Measurements from ENCODE around the gene ARHGEF38.

The ARHGEF38 gene

DNA sequence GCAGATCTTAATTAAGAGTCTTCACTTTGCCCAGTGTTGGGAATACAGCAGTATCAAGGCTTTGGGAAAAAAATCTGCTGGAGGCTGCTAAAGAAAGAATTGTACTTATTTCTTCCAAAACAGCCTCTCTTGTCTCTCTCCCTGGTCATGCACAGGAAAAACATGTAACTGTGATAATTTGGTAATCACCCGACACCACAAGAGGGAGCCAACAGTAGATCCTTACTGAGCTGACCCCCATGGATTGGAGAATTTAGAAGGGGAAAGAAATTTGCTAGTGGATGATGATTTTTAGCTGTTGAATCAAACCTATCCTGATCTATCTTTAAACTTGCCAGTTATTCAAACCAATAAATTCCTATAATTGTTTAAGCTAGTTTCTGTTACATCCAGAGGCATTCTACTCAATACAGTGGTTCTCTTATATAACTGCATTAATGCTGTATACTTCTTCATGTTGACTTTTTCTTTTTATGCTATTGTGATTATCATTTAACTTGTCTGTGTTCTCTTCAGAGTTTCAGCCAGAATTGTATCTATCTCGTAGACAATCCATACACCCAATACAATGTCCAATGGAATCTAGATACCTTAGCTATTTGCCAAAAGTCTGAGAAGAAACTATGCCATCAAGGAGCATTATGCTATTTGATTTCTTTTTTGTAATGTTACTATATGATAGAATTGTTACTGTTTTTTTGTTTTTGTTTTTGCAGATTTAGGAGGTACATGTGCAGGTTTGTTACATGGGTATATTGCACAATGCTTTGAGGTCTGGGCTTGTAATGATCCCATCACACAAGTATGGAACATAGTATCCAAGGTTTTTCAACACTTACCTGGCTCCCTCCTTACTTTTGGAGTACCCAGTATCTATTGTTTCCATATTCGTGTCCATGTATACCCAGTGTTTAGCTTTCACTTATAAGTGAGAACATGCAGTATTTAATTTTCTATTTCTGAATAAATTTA is 31.3 kb upstream of the ARHGEF38 start:
- TF ChIP-seq CTCF (IDR thresholded peaks at IDR 0.05; ENCODE audit: extremely low read depth, insufficient read depth, missing control alignments) = peak; percentile 73
- DNase-seq (ENCODE audit: low spot score) = peak; percentile 57
- in situ Hi-C loops (cut with MboI; ENCODE audit: low pct_unique_long_range_greater_than_20kb, low sequenced_read_pairs, unreplicated experiment) = no loop called here

- TF ChIP-seq CTCF (IDR thresholded peaks at IDR 0.05; ENCODE audit: extremely low read depth, insufficient read depth, missing control alignments) = no peak
Measured at GRCh38 chr4:105526656-105527055, 25.8 kb upstream of the ARHGEF38 start.

GRCh38 chr4:105527081-105527480 is 25.3 kb upstream of the ARHGEF38 start:
- no peak for TF ChIP-seq CTCF (IDR thresholded peaks at IDR 0.05; ENCODE audit: extremely low read depth, insufficient read depth, missing control alignments)
- in situ Hi-C loops (cut with MboI; ENCODE audit: low pct_unique_long_range_greater_than_20kb, low sequenced_read_pairs, unreplicated experiment) = no loop called here
- DNase-seq (ENCODE audit: low spot score) = no peak

More at GRCh38 chr4:105526656-105527055, 25.8 kb upstream of the ARHGEF38 start:
- DNase-seq (ENCODE audit: low spot score) = no peak
- in situ Hi-C loops (cut with MboI; ENCODE audit: low pct_unique_long_range_greater_than_20kb, low sequenced_read_pairs, unreplicated experiment) = no loop called here

GRCh38 chr4:105536601-105537000 is 15.8 kb upstream of the ARHGEF38 start:
- TF ChIP-seq CTCF (IDR thresholded peaks at IDR 0.05; ENCODE audit: extremely low read depth, insufficient read depth, missing control alignments) = no peak
- no peak for DNase-seq (ENCODE audit: low spot score)
- in situ Hi-C loops (cut with MboI; ENCODE audit: low pct_unique_long_range_greater_than_20kb, low sequenced_read_pairs, unreplicated experiment) = no loop called here

DNA sequence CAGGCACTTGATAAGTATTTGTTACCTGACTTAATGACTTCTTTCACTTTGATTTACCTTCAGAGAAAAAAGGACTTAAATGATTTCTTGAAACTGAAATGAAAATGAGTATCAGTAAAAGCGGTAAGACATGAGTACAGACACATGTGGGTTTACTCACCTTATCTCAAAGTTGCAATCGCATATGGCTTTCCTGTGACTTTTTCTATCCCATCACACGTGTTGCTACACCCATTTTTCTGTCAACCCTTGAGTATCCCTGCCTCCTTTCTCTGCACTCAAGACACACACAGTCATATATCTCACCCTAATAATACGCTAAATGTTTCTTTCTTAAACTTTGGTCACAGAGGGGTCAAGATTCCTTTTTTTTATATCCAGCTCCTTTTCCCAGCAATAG is 11.0 kb upstream of the ARHGEF38 start:
- in situ Hi-C loops (cut with MboI; ENCODE audit: low pct_unique_long_range_greater_than_20kb, low sequenced_read_pairs, unreplicated experiment) = no loop called here
- DNase-seq (ENCODE audit: low spot score) = no peak
- TF ChIP-seq CTCF (IDR thresholded peaks at IDR 0.05; ENCODE audit: extremely low read depth, insufficient read depth, missing control alignments) = no peak

DNA sequence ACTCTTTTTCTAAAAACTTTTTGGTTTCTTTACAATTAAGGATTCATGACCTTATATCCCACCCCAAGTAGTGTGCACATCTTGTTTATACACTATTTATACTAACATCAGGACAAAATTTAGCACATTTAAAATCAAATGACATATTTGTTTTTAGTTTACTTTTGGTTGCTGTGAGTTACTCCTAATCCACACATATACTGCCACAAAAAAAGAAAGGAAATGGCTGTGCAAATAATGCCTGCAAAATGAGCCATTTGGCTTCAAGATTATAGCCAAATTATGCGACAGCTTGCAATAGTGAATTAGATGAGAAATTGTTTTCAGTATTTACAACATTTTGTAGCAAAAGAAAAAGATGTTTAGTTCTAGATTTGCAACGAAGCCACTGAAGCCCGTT is 10.4 kb upstream of the ARHGEF38 start:
- no peak for DNase-seq (ENCODE audit: low spot score)
- no peak for TF ChIP-seq CTCF (IDR thresholded peaks at IDR 0.05; ENCODE audit: extremely low read depth, insufficient read depth, missing control alignments)
- in situ Hi-C loops (cut with MboI; ENCODE audit: low pct_unique_long_range_greater_than_20kb, low sequenced_read_pairs, unreplicated experiment) = no loop called here

All from GM13977 (cell line).